Aorta (tissue), 5 donors: ENCODE data around the gene UBA6. TPM values are rescaled to one million over a fixed set of nuclear protein-coding genes. Genes with fewer than 3 reads are reported as not detected.

Experiments used
- ATAC-seq: fragments of 200-7000 bp; cut with Tn5 transposase; one replicate; pipeline ENCODE4 v1.9.1; 2022; ENCODE audit warnings: moderate library complexity; ENCODE audit not compliant: low FRiP score
- DNase-seq, 2 donors: peaks; one replicate each; pipeline ENCODE4 v3.0.0-alpha.2; 2020
- H3K27ac ChIP-seq, 2 donors: one replicate each; pipeline ENCODE4 v1.5.1; 2013; ENCODE audit warnings: low read length in 2 of 2, mild to moderate bottlenecking in 2 of 2, moderate library complexity in 2 of 2, control low read depth in 1 of 2, inconsistent platforms in 1 of 2, low read depth in 1 of 2
- H3K27me3 ChIP-seq, 2 donors: one replicate each; pipeline ENCODE4 v1.6.1; 2013; ENCODE audit warnings: control low read depth in 1 of 2, low read length in 1 of 2, mild to moderate bottlenecking in 1 of 2, moderate library complexity in 1 of 2; ENCODE audit not compliant: insufficient read depth in 2 of 2, control insufficient read depth in 1 of 2
- H3K36me3 ChIP-seq, 2 donors: one replicate each; pipeline ENCODE4 v1.6.1; 2013; ENCODE audit warnings: control low read depth in 1 of 2, low read length in 1 of 2, mild to moderate bottlenecking in 1 of 2; ENCODE audit not compliant: insufficient read depth in 2 of 2, control insufficient read depth in 1 of 2
- H3K4me1 ChIP-seq, 2 donors: one replicate each; pipeline ENCODE4 v1.6.1; 2013; ENCODE audit warnings: low read length in 2 of 2, control low read depth in 1 of 2, mild to moderate bottlenecking in 1 of 2, moderate library complexity in 1 of 2; ENCODE audit not compliant: insufficient read depth in 2 of 2, control insufficient read depth in 1 of 2
- H3K4me3 ChIP-seq, 2 donors: one replicate each; pipeline ENCODE4 v1.5.1; 2013; ENCODE audit warnings: low read length in 2 of 2, control low read depth in 1 of 2, mild to moderate bottlenecking in 1 of 2
- H3K9me3 ChIP-seq: one replicate; pipeline ENCODE4 v1.6.1; 2013; ENCODE audit warnings: mild to moderate bottlenecking, low read length; ENCODE audit not compliant: control insufficient read depth
- WGBS, 2 donors: extraction: QIAGEN DNeasy Blood & Tissue Kit; methylation state at CpG; one replicate each; pipeline ENCODE4 v1.1.7; 2013; 5-methylcytosine and 5-hydroxymethylcytosine counted together
- intact Hi-C, 2 donors: fragments of 100-400 bp; cut with DNase I; formaldehyde crosslinking; loops; one replicate each; pipeline versions ENCODE4 v1.14.2 to v1.15.0; 2022
- polyA plus RNA-seq, 2 donors: library from polyadenylated mRNA; stranded (reverse); fragments of 200-250 nt; gene quantifications; one replicate each; pipeline ENCODE4 v1.2.3, GENCODE V29; 2013
- total RNA-seq, 2 donors: library from RNA; stranded (reverse); fragmentation: NEBNext Ultra II Directional; extraction: Animal tissue kit (Norgen Biotek cat#: 25700); gene quantifications; one replicate each; pipeline ENCODE4 v1.2.1, GENCODE V29; 2021
- donor health status: healthy with polysubstance abuse.
- donor health status: Bipolar disorder and iron deficiency.
- donor health status: DM: no; HTN: no; CAD: no.
- donor health status: DM: no; HTN: no; CAD: no.
- donor health status: DM: yes; HTN: yes; CAD: no.

Gene UBA6
- total and polyA plus RNA-seq, 4 donors: 9.4 to 63.2 (median 27.3) TPM

GRCh38 chr4:67719953-67720617, 19.1 kb upstream of the UBA6 start:
- no peak for DNase-seq
- no peaks in the 10 kb centered on the region for H3K9me3 ChIP-seq
- H3K36me3 ChIP-seq: peaks cover 3% of the 10 kb centered on the region in 2 donors
- H3K27ac ChIP-seq: no peak overlapping the region
- H3K4me1 ChIP-seq: no peaks in the 10 kb centered on the region
- intact Hi-C loops: no loop called here
- no peak overlapping the region for H3K4me3 ChIP-seq
- 94 to 95% methylated on average over 3 of the region's 3 CpGs for WGBS, 2 donors
- no peak for ATAC-seq
- H3K27me3 ChIP-seq: no peaks in the 10 kb centered on the region

DNA sequence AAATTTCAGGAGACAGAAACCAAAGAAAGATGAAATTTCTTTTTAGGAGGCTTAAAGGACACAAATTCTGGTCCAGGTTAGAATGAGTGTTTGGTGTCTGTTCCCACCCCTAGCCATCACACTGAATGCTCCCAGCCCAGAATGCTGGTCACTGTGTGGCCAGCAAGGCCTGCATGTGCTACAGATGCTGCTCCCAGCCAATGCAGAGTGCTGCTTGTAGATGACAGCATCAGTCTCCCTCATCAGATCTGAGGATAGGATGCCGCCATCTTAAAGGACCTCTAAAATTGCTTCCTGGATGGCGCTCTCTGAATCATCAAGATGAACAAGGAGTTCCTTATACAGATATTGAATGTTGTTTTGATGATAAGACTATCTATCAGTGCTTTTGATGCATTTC, 17.9 kb upstream of the UBA6 start:
- DNase-seq (no peak), ATAC-seq (no peak)
- WGBS, 2 donors: 97 to 100% methylated on average over 2 of the region's 2 CpGs
- Histone ChIP-seq H3K27ac (no peak overlapping the region), H3K4me1 (no peaks in the 10 kb centered on the region), H3K36me3 (peaks cover 3% of the 10 kb centered on the region in 2 donors), H3K9me3 (no peaks in the 10 kb centered on the region), H3K27me3 (no peaks in the 10 kb centered on the region), H3K4me3 (no peak overlapping the region)
- intact Hi-C loops: no loop called here

DNA sequence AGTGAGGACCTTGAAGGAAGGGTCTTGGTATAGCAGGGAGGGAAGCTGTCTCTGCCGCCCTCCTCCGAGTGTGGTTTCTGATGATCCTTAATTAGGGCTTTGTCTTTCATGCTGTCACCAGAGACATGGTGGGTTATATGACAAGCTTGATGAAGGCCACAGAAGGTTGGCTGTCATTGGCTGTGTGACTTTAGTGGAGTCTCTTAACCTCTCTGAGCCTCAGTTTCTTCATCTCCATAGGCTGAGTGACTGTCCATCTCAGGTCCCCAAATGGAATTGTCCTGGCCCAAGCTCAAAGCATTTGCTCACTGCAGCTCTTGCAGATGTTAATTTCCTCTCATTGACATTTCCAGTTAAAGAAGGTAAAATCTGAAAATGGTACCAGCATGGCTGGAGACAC, 16.6 kb upstream of the UBA6 start:
- no peak for ATAC-seq
- intact Hi-C loops: no loop called here

GRCh38 chr4:67714955-67715354, 14.0 kb upstream of the UBA6 start:
- DNase-seq (no peak), ATAC-seq (no peak)
- 79 to 95% methylated on average over 6 of the region's 6 CpGs for WGBS, 2 donors
- intact Hi-C loops: no loop called here
- H3K27ac ChIP-seq: no peak overlapping the region
- H3K9me3 ChIP-seq: no peaks in the 10 kb centered on the region
- H3K27me3 ChIP-seq: no peaks in the 10 kb centered on the region
- H3K4me3 ChIP-seq: no peak overlapping the region
- peaks cover 0 to 2% of the 10 kb centered on the region in 2 donors for H3K36me3 ChIP-seq
- no peaks in the 10 kb centered on the region for H3K4me1 ChIP-seq

More for the DNA sequence above, 16.6 kb upstream of the UBA6 start:
- H3K9me3 ChIP-seq: no peaks in the 10 kb centered on the region
- H3K27me3 ChIP-seq: no peaks in the 10 kb centered on the region
- no peaks in the 10 kb centered on the region for H3K4me1 ChIP-seq
- DNase-seq: no peak
- WGBS, 2 donors: 94 to 100% methylated on average over 2 of the region's 2 CpGs
- H3K27ac ChIP-seq: no peak overlapping the region
- H3K36me3 ChIP-seq: peaks cover 3 to 6% of the 10 kb centered on the region in 2 donors
- no peak overlapping the region for H3K4me3 ChIP-seq

DNA sequence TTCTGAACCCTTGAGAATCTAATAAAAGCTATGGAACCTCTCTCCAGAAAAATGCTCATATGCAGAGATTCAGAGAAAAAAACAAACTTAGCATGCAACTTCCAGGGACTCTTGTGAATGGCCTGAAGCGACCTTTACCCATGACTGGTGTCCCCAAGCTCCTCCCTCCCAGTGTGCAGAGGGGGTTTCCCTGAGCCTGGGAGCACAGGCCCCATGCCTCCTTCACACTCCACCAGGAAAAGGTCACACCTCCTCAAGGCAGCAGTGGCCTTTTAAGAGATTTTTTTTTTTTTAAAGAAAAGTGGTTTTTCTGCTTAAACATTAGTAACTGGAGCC, 13.3 kb upstream of the UBA6 start:
- DNase-seq: no peak
- Histone ChIP-seq H3K27me3 (no peaks in the 10 kb centered on the region), H3K36me3 (peaks cover 0 to 2% of the 10 kb centered on the region in 2 donors), H3K4me1 (no peaks in the 10 kb centered on the region), H3K4me3 (no peak overlapping the region), H3K27ac (no peak overlapping the region), H3K9me3 (no peaks in the 10 kb centered on the region)
- intact Hi-C loops: no loop called here
- no peak for ATAC-seq
- WGBS, 2 donors: 94 to 96% methylated on average over 1 of the region's 1 CpG

GRCh38 chr4:67713529-67714247, 12.7 kb upstream of the UBA6 start:
- no peaks in the 10 kb centered on the region for H3K9me3 ChIP-seq
- intact Hi-C loops: no loop called here
- ATAC-seq (no peak), DNase-seq (no peak)
- H3K27me3 ChIP-seq: no peaks in the 10 kb centered on the region
- 77 to 84% methylated on average over 12 of the region's 12 CpGs for WGBS, 2 donors
- H3K27ac ChIP-seq: no peak overlapping the region
- no peak overlapping the region for H3K4me3 ChIP-seq
- no peaks in the 10 kb centered on the region for H3K4me1 ChIP-seq
- peaks cover 0 to 2% of the 10 kb centered on the region in 2 donors for H3K36me3 ChIP-seq

DNA sequence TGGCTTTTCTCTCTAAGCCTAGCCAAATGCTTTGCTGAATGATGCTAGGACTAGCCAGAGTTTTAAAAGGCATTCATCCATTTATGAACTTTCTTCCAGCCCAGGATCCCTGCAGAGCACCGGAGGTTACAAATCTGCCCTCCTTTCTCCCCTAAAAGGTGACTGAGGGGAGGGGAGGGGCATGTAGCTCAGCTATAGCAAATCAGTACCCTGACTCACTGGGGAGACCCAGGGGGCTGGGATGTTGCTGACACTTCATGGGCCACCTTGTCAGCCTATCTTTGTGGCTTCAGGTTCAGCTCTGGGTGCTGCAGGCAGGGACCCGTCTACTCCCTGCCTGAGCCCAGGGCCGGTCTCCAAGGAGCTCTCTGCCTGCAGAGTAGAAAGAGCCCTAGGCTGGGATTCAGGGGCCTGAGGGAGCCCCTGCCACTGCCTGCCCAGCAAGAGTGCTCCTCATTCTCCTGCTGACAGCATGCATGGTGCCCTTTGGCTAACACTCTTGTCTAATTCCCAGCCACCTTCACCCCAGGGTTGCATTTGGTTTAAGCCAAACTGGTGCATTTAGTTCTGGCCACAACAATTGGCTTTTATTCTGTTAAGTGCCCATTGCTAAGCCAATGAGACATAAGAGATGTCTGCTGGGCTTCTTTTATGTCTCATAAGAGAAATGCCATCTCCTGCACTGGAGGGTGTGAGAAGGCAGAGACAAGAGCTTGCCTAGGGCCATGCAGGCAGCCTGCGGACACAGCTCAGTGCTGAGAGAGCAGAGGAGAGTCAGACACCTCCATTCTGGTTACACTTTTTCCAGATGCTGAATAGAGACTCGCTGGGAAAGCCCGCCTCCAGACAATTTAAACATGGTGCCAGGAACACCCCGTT, 11.9 kb upstream of the UBA6 start:
- no peaks in the 10 kb centered on the region for H3K9me3 ChIP-seq
- 72 to 83% methylated on average over 7 of the region's 7 CpGs for WGBS, 2 donors
- no peak overlapping the region for H3K4me3 ChIP-seq
- ATAC-seq (no peak), DNase-seq (no peak)
- intact Hi-C loops: no loop called here
- no peaks in the 10 kb centered on the region for H3K27me3 ChIP-seq
- H3K36me3 ChIP-seq: peaks cover 0 to 2% of the 10 kb centered on the region in 2 donors
- H3K4me1 ChIP-seq: no peaks in the 10 kb centered on the region
- H3K27ac ChIP-seq: no peak overlapping the region

DNA sequence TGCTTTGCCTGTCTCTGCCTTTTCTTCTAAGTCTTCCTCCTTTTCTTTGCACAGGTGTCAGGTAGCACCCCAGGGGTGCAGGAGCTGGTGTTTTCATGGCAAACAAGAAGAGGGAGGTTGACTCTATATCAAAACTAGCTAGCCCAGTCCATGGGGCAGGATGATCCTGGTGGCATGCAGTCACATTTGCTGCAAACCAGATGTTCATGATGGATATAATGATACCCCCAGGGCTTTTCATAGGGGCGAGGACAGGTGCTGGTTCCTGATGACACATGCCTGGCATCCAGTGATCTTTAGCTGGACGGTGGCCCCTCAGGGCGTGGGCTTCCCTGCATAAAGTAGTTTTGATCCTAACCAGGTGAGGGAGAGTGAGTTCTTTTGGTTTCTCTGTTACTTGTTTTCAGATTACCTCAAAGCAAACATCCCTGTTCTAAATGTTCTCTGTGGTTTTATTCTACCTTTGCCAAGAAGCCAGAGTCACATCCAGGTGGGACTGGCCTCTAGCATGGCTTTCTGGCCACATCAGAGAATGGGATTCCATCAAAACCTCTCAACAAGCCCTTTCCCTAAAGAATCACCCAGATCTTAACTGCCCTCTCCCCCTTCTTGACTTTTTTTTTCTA, 11.2 kb upstream of the UBA6 start:
- DNase-seq: no peak
- Histone ChIP-seq H3K36me3 (peaks cover 0 to 2% of the 10 kb centered on the region in 2 donors), H3K4me1 (no peaks in the 10 kb centered on the region), H3K4me3 (no peak overlapping the region), H3K27ac (no peak overlapping the region), H3K9me3 (no peaks in the 10 kb centered on the region), H3K27me3 (no peaks in the 10 kb centered on the region)
- WGBS, 2 donors: 78 to 87% methylated on average over 3 of the region's 3 CpGs
- ATAC-seq: no peak
- intact Hi-C loops: no loop called here
